GM19463 (cell line): ENCODE data around the gene PIKFYVE.
"Not testable (repeated sequence)": the region's sequence is repeated elsewhere in the genome, so short reads cannot be mapped to it uniquely, and the experiment has no call there.

Experiments used
- ATAC-seq: cut with Tn5 transposase; IDR thresholded peaks from one replicate; pipeline ENCODE4 v1.9.1; 2021; ENCODE audit warnings: mild to moderate bottlenecking, moderate library complexity; ENCODE audit not compliant: unreplicated experiment

The PIKFYVE gene

GRCh38 chr2:208265801-208266552, at the start of gene PIKFYVE:
TSS of gene PIKFYVE (plus strand) at chr2:208266255. CDS start at chr2:208271520, 5,265 bp downstream.
- peak; percentile 78 for ATAC-seq

GRCh38 chr2:208221873-208222272, 44.2 kb upstream of the PIKFYVE start:
- not testable (repeated sequence) for ATAC-seq

GRCh38 chr2:208222351-208222750, 43.7 kb upstream of the PIKFYVE start:
- ATAC-seq, result no peak

GRCh38 chr2:208224802-208225201, 41.3 kb upstream of the PIKFYVE start:
- ATAC-seq, result no peak

- no peak for ATAC-seq
Observed at GRCh38 chr2:208227581-208228232, 38.3 kb upstream of the PIKFYVE start.

GRCh38 chr2:208228476-208228875, 37.6 kb upstream of the PIKFYVE start:
- no peak for ATAC-seq

GRCh38 chr2:208234786-208235185, 31.3 kb upstream of the PIKFYVE start:
- ATAC-seq, result no peak

- no peak for ATAC-seq
Observed at GRCh38 chr2:208235860-208236259, 30.2 kb upstream of the PIKFYVE start.

GRCh38 chr2:208239770-208240493, 26.1 kb upstream of the PIKFYVE start:
- ATAC-seq, result no peak

GRCh38 chr2:208240619-208241209, 25.3 kb upstream of the PIKFYVE start:
- no peak for ATAC-seq

- ATAC-seq, result no peak
Observed at GRCh38 chr2:208244422-208244821, 21.6 kb upstream of the PIKFYVE start.

- ATAC-seq, result no peak
Observed at GRCh38 chr2:208245746-208246145, 20.3 kb upstream of the PIKFYVE start.

GRCh38 chr2:208248601-208249000, 17.5 kb upstream of the PIKFYVE start:
- no peak for ATAC-seq

- no peak for ATAC-seq
Observed at GRCh38 chr2:208249296-208249695, 16.8 kb upstream of the PIKFYVE start.

GRCh38 chr2:208250388-208250787, 15.7 kb upstream of the PIKFYVE start:
- ATAC-seq, result no peak

- ATAC-seq, result no peak
Observed at GRCh38 chr2:208251098-208251497, 15.0 kb upstream of the PIKFYVE start.

GRCh38 chr2:208252716-208253492, 13.2 kb upstream of the PIKFYVE start:
- ATAC-seq, result no peak

- ATAC-seq, result no peak
Observed at GRCh38 chr2:208253600-208254117, 12.4 kb upstream of the PIKFYVE start.

GRCh38 chr2:208254118-208254870, 11.8 kb upstream of the PIKFYVE start:
- ATAC-seq, result peak; percentile 69
